Effector CD4-positive, alpha-beta T cell (primary cell): ENCODE results near the gene TRIM46.
A peak's percentile ranks its signal among the peaks of the same experiment; 100 is the strongest.
"Not testable (repeated sequence)": the region's sequence is repeated elsewhere in the genome, so short reads cannot be mapped to it uniquely, and the experiment has no call there.

Experiments used
- DNase-seq: peaks from one replicate; pipeline ENCODE4 v3.0.0-alpha.2; 2020

Gene TRIM46

DNA sequence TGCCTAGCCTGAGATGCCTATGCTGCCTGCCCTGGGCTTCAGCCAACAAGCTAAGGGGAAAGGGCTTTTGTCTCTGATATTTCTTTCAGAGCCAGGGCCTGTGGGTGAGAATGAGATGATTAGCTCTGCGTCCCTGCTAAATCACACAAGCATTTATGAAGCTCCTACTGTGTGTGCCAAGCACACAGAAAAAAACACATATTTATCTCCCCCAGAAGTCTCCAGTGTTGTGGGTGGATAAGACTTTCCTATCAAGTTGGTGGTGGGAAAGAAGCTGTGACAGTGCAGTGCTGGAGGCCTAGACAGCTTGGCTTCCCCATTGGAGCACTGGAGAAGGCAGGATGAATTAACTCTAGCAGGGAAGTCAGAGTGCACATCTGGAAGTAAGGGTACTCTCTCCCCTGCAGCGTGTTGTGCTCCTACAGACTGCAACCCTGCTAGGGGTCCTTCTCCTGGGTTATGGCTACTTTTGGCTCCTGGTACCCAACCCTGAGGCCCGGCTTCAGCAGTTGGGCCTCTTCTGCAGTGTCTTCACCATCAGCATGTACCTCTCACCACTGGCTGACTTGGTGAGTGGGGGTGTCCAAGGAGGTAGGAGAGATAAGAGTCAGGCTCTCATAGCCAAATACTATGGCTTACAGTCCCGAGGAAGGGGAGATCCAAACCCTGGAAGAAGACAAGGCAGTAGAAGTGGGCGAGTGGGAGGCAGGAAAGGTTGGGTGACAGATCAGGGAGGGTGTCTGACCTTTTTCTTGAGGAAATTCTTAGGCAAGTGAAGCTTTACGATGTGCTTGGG, 36.3 kb upstream of the TRIM46 start:
- no peak for DNase-seq

DNA sequence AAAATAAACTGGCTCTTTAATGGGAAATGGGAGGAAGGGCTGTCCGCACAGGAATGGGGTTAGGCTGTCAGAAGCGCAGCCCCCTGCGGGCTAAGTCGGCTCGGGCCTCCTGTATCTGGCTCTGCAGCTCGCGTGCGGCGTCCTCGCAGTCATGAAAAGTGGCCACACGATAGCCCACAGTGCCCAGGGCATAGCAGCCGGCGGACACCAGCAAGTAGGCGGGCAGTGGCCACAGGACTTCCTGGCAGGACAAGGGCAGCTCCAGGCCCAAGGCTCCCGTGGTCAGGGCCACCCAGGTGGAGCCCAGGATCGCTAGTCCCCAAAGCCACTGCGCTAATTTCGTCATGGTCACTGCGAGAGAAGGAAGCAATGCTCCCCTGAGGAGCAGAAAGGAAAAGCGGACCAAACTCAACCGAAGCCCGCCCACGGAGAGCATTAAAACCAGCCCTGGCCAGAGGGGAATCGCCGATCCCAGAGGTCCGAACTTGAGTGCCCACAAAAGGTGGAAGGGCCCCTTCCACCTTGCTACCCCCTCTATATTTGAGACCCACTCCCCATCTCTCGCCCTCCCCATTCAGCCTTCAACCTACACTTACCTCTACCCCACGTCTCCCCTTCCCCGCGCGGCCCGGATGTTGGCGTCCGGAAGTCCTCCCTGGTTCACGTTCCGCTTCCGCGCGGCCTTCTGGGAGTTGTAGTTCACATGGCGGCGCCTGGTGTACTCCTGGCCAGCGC, 33.6 kb upstream of the TRIM46 start, which contains the start of gene DPM3:
Gene DPM3 (minus strand): TSS at position 637 of the 735 bp plus-strand sequence. CDS start 291 bp downstream, at position 346.
- DNase-seq = peak; percentile 90

DNA sequence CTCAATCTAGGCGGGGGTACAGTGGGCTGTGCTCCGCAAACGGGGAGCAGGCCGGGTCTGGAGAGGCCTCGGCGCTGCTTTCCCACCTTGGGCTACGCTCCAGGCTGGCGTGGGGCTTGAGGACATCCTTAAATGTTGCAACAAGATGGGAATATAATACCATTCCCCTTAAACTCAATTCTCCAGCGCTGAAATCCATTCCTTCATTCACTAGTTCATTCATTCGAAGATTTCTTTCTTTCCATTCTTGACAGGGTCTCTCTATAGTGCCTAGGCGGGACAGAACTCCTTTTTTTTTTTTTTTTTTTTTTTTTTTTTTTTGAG, 33.1 kb upstream of the TRIM46 start:
- no peak for DNase-seq

DNA sequence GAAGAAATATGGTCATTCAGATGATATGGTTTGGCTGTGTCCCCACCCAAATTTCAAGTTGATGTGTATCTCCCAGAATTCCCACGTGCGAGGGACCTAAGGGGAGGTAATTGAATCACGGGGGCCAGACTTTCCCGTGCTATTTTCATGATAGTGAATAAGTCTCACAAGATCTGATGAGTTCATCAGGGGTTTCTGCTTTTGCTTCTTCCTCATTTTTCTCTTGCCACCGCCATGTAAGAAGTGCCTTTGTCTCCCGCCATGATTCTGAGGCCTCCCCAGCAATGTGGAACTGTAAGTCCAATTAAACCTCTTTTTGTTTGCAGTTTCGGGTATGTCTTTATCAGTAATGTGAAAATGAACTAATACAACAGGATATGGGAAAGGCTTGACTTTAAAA, 31.9 kb upstream of the TRIM46 start:
- DNase-seq = no peak

DNA sequence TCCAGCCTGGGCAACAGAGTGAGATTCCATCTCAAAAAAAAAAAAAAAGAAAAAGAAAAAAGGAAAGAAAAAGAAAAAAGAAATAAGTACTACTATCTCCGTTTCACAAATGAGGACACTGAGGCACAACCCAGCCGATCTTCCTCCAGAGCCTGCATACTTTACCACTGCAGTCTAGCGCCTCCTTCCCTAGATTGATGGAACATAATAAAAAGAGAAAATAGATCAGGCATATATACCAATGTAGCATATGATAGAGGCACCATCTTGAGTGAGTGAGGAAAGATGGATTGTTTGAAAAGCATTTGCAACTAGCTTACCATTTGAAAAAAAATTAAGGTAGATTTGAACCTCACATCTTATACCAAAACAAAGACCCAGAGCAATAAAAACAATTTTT, 28.2 kb upstream of the TRIM46 start:
- no peak for DNase-seq

DNA sequence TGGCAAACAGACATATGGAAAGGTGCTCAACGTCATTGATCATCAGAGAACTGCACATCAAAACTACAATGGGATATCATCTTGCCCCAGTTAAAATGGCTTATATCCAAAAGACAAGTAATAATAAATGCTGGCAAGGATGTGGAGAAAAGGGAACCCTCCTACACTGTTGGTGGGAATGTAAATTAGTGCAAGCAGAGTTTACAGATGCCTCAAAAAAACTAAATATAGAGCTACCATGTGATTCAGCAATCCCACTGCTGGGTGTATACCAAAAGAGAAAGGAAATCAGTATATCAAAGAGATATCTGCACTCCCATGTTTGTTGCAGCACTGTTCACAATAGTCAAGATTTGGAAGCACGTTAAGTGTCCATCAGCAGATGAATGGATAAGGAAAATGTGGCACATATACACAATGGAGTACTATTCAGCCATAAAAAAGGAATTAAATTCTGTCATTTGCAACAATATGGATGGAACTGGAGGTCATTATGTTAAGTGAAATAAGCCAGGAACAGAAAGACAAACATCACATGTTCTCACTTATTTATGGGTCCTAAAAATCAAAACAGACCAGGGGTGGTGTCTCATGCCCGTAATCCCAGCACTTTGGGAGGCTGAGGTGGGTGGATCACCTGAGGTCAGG, 17.5 kb upstream of the TRIM46 start:
- not testable (repeated sequence) for DNase-seq

DNA sequence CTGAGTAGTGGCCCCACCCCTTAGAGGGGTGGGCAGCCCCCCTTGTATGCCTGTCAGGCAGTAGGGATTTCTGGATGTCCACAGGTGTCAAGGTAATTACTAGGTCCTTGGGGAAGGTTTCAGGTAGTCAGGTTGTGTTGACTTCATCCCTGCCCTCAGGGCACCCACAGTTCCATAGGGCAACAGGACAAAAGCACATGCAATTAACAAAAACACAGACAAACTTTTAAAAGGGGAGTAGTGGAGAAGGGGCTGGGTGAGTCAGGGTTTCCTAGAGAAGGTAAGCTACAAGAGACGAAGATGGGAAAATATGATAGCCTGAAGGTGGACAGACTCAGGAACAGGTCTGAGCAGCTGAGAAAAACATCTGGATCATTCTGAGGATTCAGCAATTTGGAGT, 14.7 kb upstream of the TRIM46 start:
- no peak for DNase-seq

DNA sequence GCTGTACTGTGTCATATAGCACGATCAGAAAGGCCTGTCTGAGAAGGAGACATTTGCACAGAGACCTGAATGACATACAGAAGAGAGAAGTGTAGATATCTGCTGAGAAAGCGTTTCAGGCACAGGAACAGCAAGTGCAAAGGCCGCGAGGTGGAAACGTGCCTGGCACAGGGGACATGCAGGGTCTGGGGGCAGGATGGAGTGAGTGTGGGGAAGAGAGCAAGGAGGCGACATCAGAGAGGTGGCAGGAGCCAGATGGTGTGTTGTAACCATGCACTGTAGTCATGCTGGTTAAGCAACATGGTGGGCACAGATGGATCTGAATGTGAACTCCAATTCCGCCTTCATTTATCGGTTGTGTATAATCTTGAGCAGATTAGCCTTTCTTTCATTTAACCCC, 13.5 kb upstream of the TRIM46 start:
- no peak for DNase-seq

DNA sequence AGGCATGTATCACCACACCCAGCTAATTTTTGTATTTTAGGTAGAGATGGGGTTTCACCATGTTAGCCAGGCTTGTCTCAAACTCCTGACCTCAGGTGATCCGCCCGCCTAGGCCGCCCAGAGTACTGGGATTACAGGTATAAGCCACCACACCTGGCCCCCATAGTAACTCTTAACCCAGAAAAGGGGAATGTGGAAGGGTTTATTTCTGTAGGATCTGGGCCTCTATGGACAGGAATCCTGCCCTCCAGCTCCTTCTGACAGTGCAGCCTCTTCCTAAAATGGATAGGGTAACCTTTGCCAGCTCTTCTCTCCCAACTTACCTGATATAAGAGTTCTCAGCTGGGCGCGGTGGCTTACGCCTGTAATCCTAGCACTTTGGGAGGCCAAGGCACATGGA, 11.0 kb upstream of the TRIM46 start:
- DNase-seq = not testable (repeated sequence)

DNA sequence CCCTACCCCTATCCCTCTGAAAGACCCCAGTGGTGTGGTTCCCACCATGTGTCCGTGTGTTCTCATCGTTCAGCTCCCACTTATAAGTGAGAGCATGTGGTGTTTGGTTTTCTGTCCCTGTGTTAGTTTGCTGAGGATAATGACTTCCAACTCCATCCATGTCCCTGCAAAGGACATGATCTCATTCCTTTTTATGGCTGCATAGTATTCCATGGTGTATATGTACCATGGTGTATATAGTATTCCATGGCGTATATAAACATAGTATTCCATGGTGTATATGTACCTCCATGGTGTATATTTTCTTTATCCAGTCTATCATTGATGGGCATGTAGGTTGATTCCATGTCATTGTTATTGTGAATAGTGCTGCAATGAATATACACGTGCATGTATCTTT, 9.9 kb upstream of the TRIM46 start:
- DNase-seq = not testable (repeated sequence)

DNA sequence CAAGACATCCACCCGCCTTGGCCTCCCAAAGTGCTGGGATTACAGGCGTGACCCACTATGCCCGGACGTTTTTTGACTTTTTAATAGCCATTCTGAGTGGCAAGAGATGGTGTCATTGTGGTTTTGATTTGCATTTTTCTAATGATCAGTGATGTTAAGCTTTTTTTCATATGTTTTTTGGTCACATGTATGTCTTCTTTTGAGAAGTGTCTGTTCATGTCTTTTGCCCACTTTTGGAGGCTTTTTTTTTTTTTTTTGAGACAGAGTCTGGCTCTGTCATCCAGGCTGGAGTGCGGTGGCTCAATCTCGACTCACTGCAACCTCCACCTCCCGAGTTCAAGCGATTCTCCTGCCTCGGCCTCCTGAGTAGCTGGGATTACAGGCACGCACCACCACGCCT, 9.0 kb upstream of the TRIM46 start:
- not testable (repeated sequence) for DNase-seq

DNA sequence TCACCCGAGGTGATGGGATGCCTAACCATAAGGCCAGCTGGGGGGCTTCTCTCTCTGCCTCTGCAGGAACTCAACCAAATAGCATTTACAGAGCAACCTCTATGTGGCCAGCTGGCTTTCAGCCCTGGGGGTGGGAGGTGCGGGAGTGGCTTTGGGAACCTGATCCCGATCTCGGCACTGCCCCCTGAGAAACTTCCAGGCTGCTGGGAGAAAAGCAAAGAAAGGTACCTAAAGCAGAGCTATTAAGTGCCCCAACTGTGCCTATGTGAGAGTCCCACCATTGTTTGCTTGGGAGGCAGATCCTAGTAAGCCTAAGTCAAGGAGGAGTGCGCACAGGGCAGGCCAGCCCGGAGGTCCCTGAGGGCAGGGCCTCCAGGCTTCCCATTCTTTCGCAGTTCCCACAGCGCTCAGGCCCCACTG, 7.6 kb upstream of the TRIM46 start:
- no peak for DNase-seq

DNA sequence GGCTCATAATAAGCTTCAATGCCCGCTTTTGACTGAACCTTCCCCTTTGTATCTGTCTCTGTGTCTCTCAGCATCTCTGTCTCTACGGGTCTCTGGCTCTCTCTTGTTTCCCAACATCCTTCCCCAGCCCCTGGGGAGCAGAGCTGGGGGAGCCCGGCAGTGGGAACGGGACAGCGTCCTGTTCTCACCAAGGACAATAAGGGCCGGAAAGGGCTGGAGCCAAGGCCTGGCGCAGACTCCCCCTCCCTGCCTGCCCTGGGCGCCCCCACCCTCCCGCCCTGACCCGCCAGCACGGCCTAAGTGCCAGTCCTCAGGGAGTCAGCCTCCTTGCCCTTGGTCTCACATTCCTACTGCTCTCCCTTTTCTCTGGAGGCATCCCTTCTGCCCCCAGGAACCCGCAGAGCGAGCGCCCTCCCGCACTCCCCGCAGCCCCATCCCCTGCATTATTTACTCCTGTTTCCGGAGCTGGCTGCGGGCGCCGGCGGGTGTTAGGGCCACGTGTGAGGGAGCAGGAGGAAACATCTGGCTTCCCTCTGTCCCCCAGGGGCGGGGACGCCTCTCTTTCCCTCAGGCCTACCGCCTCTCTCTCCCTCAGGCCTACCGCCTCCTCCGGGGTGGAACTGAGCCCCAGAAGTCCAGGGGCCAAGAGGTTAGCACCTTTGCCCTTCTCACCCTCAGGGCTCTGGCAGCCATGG, 7.0 kb upstream of the TRIM46 start:
- DNase-seq = no peak

DNA sequence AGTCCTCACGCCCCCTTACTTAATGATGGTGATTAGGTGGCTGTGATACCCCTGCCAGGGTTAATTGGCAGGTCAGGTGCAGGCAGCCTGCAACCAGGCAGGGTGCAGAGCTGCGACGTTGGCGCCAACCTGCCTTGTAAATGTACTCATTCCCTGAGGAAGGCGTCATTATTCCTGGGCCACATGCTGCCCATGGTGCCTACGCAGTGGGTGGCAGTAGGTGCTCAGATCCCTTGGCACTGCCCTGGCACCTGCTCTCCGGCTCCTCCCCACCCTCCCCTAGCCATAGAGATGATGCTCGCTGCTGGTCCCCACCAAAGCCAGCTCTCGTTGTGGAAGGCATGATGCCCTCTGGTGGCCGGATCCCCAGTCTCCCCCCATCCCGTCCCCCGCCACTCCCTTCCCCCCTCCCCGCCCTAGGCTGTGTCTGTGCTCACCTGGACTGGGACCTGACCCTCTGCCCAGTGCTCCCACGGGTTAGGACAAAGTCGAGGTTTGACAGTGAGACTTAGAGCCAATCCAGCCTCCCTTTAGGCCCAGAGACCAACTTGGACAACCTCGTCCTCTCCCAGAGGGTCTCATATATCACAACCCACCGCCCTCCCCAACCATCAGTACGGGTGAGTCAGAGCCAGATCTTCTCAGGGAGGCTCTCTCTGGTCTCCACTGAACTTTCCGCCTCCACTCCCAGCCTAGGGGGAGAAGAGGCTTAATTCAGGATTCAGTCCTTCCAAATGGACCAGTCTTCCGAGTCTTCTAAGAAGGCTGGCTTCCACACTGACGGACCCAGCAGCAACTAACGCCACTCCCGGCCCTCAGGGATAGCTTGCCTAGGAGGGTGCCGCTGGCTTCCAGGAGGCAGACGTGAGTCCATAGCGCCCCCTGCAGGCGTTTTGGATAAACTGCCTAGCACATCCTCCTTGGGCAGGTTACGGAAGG, 6.2 kb upstream of the TRIM46 start:
- DNase-seq = peak; percentile 83

DNA sequence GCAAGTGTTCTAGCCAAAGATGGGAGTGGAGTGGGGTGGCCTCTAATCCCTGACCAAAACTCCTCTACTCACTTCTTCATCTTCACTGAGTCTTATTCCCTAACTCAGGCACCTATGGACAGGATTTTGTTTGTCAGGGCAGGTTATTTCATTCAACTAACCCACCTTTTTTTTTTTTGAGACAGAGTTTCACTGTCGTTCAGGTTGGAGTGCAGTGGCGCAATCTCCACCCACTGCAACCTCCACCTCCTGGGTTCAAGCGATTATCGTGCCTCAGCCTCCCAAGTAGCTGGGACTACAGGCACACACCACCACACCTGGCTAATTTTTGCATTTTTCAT, 5.6 kb upstream of the TRIM46 start:
- DNase-seq = not testable (repeated sequence)

DNA sequence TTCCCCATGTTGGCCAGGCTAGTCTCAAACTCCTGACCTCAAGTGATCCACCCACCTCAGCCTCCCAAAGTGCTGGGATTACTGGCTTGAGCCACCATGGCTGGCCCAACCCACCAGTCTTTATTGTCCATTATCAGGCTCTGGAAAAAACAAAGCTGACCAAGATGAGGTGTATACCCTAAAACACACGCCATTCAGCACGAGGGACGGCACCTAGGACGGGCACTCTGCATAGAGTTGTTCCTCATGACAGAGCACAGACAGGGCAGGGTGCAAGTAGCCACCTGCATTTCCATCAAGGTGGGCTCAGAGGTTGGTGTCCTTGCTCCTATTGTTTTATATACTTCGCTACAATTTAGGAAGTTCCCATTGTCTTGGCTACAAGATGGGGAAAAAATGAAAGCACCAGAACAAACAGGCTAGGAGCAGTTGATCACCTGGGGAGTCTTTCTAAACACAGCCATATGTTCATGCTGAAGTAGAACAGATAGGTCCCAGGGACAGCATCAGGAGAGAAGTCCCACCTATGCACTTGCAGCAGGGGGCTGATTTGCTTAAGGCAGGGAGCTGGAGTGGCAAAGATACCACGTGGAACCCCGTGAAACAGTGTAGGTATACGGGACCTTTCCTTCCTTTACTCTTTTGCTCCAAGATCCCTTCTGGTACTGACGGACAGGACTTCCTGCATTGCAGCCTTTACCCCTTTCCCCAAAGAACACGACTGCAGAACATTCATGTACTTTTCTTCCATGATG, 5.0 kb upstream of the TRIM46 start:
- DNase-seq = no peak

DNA sequence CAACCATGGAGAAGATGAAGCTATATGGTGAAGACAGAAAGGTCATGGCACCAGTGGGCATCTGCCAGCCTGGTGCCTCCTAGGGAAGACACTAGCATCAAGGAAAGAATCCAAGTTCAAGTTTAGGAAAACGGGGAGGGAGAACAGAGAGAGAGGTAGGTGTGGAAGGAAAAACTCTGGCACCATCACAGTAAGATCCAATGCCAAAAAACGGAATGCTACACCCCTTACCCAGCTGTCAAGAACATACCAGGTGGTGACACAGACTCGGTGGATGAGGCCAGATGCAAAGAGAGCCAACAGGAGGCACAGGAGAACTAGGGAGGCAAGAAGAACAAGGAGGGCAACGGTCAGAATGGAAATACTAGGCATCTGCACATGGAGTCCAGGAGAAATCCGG, 4.1 kb upstream of the TRIM46 start:
- no peak for DNase-seq

DNA sequence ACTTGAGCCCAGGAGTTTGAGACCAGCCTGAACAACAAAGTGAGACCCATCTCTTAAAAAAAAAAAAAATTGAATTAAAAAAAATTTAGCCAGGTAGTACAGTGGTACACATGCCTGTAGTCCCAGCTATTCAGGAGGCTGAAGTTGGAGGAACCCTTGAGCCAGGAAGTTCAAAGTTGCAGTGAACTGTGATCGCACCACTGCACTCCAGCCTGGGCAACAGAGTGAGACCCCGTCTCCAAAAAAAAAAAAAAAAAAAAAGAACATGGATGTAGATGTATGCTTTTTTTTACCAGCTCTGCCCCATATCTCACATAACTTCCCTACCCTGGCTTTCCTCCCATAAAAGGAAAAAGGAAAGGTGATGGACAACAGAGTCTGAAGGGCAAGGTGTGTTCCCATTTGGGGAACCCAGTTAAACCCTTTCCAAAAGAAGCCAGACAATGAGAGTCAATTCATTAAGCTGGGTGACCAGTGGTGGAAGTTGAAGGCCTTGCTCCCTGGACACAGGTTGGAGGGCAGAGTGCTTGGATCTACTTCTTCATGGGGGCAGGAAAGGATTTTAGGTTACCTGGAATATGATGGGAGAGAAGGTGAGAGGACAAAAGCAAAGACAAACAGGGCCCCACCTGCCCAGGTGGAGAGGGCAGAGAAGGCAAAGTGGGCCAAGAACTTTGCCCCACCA, 3.4 kb upstream of the TRIM46 start:
- DNase-seq = no peak

DNA sequence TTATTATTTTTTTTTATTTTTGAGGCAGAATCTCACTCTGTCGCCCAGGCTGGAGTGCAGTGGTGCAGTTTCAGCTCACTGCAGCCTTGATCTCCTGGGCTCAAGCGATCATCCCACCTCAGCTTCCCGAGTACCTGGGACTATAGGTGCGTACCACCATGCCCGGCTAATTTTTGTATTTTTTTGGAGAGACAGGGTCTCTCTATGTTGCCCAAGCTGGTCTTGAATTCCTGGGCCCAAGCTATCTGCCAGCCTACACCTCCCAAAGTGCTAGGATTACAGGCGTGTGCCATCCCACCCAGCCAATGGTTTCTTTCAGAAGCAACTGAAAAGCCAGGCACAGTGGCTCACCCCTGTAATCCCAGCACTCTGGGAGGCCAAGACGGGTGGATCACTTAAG, 2.8 kb upstream of the TRIM46 start:
- no peak for DNase-seq

DNA sequence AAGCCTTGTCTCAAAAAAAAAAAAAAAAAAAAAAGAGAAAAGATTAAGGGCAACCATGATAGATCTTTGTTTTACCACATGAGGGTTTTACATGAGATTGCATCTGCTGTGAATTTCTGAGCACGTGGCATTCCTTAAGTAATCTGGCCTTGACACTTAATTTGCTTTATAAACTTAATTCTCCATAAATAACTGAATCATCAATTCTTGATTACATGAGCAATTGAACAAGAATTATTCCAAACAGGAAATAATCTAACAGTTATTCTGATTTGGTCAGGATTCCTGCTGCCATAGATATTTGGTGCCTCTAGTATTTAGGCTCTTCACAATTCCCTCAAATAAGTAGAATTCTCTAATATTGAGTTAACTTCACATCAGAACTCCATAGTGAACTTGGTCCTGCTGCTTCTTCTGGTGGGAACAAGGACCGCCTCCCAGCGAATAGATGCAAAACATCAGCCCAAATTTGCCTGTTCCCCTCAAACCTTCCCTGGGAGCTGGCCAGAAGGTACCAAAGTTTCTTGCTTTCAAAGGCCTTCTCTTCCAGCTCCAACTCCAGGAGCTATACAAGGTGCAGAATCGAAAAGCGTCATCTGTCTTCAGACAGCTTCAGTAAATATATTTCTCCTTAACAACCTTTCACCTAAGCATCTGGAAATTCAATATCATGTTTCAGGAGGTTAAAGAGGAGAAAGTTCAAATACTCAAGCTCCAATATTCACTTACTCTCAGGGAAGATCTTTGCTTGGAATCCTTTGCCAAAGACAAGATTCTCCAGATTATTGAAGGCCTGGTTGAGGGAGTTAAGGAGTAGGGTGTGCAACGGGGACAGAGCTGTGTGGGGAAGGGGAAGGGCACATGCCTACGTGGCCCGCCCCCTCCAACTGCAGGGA, 1.6 kb upstream of the TRIM46 start:
- no peak for DNase-seq
